Activated CD8-positive, alpha-beta T cell treated with anti-CD3 and anti-CD28 coated beads for 36 hours (primary cell): Measurements from ENCODE around the gene SLC25A51. TPM values are rescaled to one million over a fixed set of nuclear protein-coding genes. Genes with fewer than 3 reads are reported as not detected.

Experiments
- ATAC-seq: fragments of 200-7000 bp; cut with Tn5 transposase; one replicate; pipeline ENCODE4 v1.10.0; 2021; ENCODE audit warnings: mild to moderate bottlenecking, moderate library complexity
- CTCF ChIA-PET: fragments of 350-600 bp; sonication (Branson Sonifier 250); formaldehyde crosslinking; loops from one replicate; lab custom pipeline; 2021; ENCODE audit warnings: antibody characterized with exemption; lab: Charles Lee
- POLR2A ChIA-PET: fragments of 350-600 bp; sonication (Branson Sonifier 250); formaldehyde crosslinking; loops from one replicate; lab custom pipeline; 2021; ENCODE audit warnings: antibody characterized with exemption; lab: Charles Lee
- DNase-seq: peaks from one replicate; pipeline ENCODE4 v3.0.0-alpha.2; 2020
- H3K27ac Mint-ChIP-seq: one replicate; pipeline ENCODE4 v1.8.0; 2021; ENCODE audit warnings: mild to moderate bottlenecking, mixed read lengths
- H3K27me3 Mint-ChIP-seq: one replicate; pipeline ENCODE4 v1.8.0; 2021; ENCODE audit warnings: mixed read lengths
- H3K36me3 Mint-ChIP-seq: one replicate; pipeline ENCODE4 v1.8.0; 2021; ENCODE audit warnings: low read depth, mixed read lengths
- H3K4me1 Mint-ChIP-seq: one replicate; pipeline ENCODE4 v1.8.0; 2021; ENCODE audit warnings: low read depth, mixed read lengths
- H3K4me3 Mint-ChIP-seq: one replicate; pipeline ENCODE4 v1.8.0; 2021; ENCODE audit warnings: mild to moderate bottlenecking, moderate library complexity, mixed read lengths
- H3K9me3 Mint-ChIP-seq: one replicate; pipeline ENCODE4 v1.8.0; 2021; ENCODE audit warnings: mixed read lengths
- CTCF ChIP-seq: fragments of 200-600 bp; IDR thresholded peaks from one replicate; pipeline ENCODE4 v1.8.0; 2022; ENCODE audit warnings: antibody characterized with exemption, mild to moderate bottlenecking
- intact Hi-C: fragments of 100-400 bp; cut with micrococcal nuclease; formaldehyde crosslinking; loops from one replicate; pipeline ENCODE4 v1.10.0; 2022
- total RNA-seq, 2 experiments: library from RNA; stranded (reverse); gene quantifications; one replicate each; pipeline ENCODE4 v1.2.3, GENCODE V29; 2021

Gene SLC25A51
- total RNA-seq, 2 experiments from 2014 or later: 27.1 to 27.2 TPM

- ATAC-seq (no peak), DNase-seq (no peak)
- POLR2A ChIA-PET: no interaction called here
Observed at GRCh38 chr9:37938121-37938891, 34.4 kb upstream of the SLC25A51 start.

GRCh38 chr9:37937366-37937765, 33.4 kb upstream of the SLC25A51 start:
- Mint-ChIP-seq H3K36me3 (no peaks in the 10 kb centered on the region), H3K4me3 (no peak overlapping the region), H3K27me3 (no peaks in the 10 kb centered on the region), H3K9me3 (no peaks in the 10 kb centered on the region), H3K4me1 (no peaks in the 10 kb centered on the region), H3K27ac (no peak overlapping the region)
- no peak for TF ChIP-seq CTCF
- intact Hi-C loops: no loop called here
- DNase-seq: no peak
- POLR2A ChIA-PET: no interaction called here
- CTCF ChIA-PET: no interaction called here
- ATAC-seq: no peak

More at GRCh38 chr9:37938121-37938891, 34.4 kb upstream of the SLC25A51 start:
- Mint-ChIP-seq H3K36me3 (no peaks in the 10 kb centered on the region), H3K27me3 (no peaks in the 10 kb centered on the region), H3K9me3 (no peaks in the 10 kb centered on the region), H3K4me3 (no peak overlapping the region), H3K27ac (no peak overlapping the region), H3K4me1 (no peaks in the 10 kb centered on the region)
- CTCF ChIA-PET: no interaction called here
- intact Hi-C loops: no loop called here
- TF ChIP-seq CTCF: no peak

GRCh38 chr9:37936965-37937364, 33.0 kb upstream of the SLC25A51 start:
- ChIA-PET POLR2A (no interaction called here), CTCF (interaction anchor here (0.7 kb wide), 1 partner anchor 23 kb away, joined by 3 read pairs; no protein-coding TSS in a partner anchor)
- intact Hi-C loops: no loop called here
- TF ChIP-seq CTCF: no peak
- ATAC-seq (no peak), DNase-seq (no peak)
- no peak overlapping the region for H3K4me3 Mint-ChIP-seq
- H3K27ac Mint-ChIP-seq: no peak overlapping the region
- H3K27me3 Mint-ChIP-seq: no peaks in the 10 kb centered on the region
- no peaks in the 10 kb centered on the region for H3K9me3 Mint-ChIP-seq
- H3K4me1 Mint-ChIP-seq: no peaks in the 10 kb centered on the region
- no peaks in the 10 kb centered on the region for H3K36me3 Mint-ChIP-seq

- ATAC-seq (no peak), DNase-seq (no peak)
- Mint-ChIP-seq H3K27me3 (no peaks in the 10 kb centered on the region), H3K27ac (no peak overlapping the region), H3K4me3 (no peak overlapping the region), H3K36me3 (no peaks in the 10 kb centered on the region), H3K9me3 (no peaks in the 10 kb centered on the region), H3K4me1 (no peaks in the 10 kb centered on the region)
- POLR2A ChIA-PET: no interaction called here
- TF ChIP-seq CTCF: no peak
- CTCF ChIA-PET: interaction anchor here (0.7 kb wide), 1 partner anchor 22 kb away, joined by 3 read pairs; no protein-coding TSS in a partner anchor
- intact Hi-C loops: no loop called here
Observed at GRCh38 chr9:37936376-37936775, 32.4 kb upstream of the SLC25A51 start.

GRCh38 chr9:37935096-37935495, 31.2 kb upstream of the SLC25A51 start:
- Mint-ChIP-seq H3K27me3 (no peaks in the 10 kb centered on the region), H3K36me3 (no peaks in the 10 kb centered on the region), H3K27ac (no peak overlapping the region), H3K9me3 (no peaks in the 10 kb centered on the region), H3K4me3 (no peak overlapping the region), H3K4me1 (no peaks in the 10 kb centered on the region)
- CTCF ChIA-PET: no interaction called here
- POLR2A ChIA-PET: interaction anchor here (1.3 kb wide), 1 partner anchor 30 kb away, joined by 5 read pairs; no protein-coding TSS in a partner anchor
- no peak for DNase-seq
- TF ChIP-seq CTCF: no peak
- intact Hi-C loops: no loop called here
- no peak for ATAC-seq
